Measurements from ENCODE around the gene VWC2L. TPM values are rescaled to one million over a fixed set of nuclear protein-coding genes. Genes with fewer than 3 reads are reported as not detected.
A peak's percentile ranks its signal among the peaks of the same experiment; 100 is the strongest.

Gene VWC2L
- total and polyA plus RNA-seq, 7 experiments from 2014 or later = not detected

- peak overlapping the region in 1 of 10 donors; percentile 7 for H3K4me3 Mint-ChIP-seq
- H3K4me1 Mint-ChIP-seq = peaks cover 0 to 11% (median 9%) of the 10 kb centered on the region in 7 donors
- peaks cover 0 to 8% (median 5%) of the 10 kb centered on the region in 5 donors for H3K27me3 Mint-ChIP-seq
- Histone ChIP-seq H3K4me3 (ENCODE audit: low read length) (no peak overlapping the region), H3K27me3 (ENCODE audit: control insufficient read depth in 2 of 2, insufficient read depth in 2 of 2, low read length in 2 of 2) (no peaks in the 10 kb centered on the region), H3K9me3 (ENCODE audit: control insufficient read depth in 2 of 3, low read length in 3 of 3) (no peaks in the 10 kb centered on the region), H3K4me1 (ENCODE audit: control insufficient read depth in 2 of 2, insufficient read depth in 2 of 2, low read length in 2 of 2) (no peaks in the 10 kb centered on the region), H3K36me3 (ENCODE audit: control insufficient read depth in 2 of 3, insufficient read depth in 3 of 3, low read length in 3 of 3) (no peaks in the 10 kb centered on the region), H3K27ac (ENCODE audit: low read depth, low read length) (no peak overlapping the region)
- DNase-seq = no peak
- ChIA-PET POLR2A (no interaction called here), CTCF (no interaction called here)
- H3K36me3 Mint-ChIP-seq = no peaks in the 10 kb centered on the region
- intact Hi-C loops (cut with micrococcal nuclease) = no loop called here
- no peak for ATAC-seq
- H3K27ac Mint-ChIP-seq = no peak overlapping the region
- H3K9me3 Mint-ChIP-seq = peaks cover 0 to 2% (median 0%) of the 10 kb centered on the region in 11 donors
These were observed 164.2 kb downstream of the VWC2L start for GRCh38 chr2:214575030-214575429.

GRCh38 chr2:214575465-214575864 lies 164.6 kb downstream of the VWC2L start:
- ATAC-seq (no peak), DNase-seq (no peak)
- Mint-ChIP-seq H3K36me3 (no peaks in the 10 kb centered on the region), H3K4me3 (peak overlapping the region in 3 of 10 donors; percentile 7 to 46 (median 39)), H3K27me3 (peaks cover 0 to 8% (median 5%) of the 10 kb centered on the region in 5 donors), H3K27ac (no peak overlapping the region), H3K9me3 (peaks cover 0 to 2% (median 0%) of the 10 kb centered on the region in 11 donors), H3K4me1 (peaks cover 0 to 11% (median 9%) of the 10 kb centered on the region in 7 donors)
- CTCF ChIA-PET = no interaction called here
- POLR2A ChIA-PET = no interaction called here
- no peaks in the 10 kb centered on the region for H3K27me3 ChIP-seq (ENCODE audit: control insufficient read depth in 2 of 2, insufficient read depth in 2 of 2, low read length in 2 of 2)
- no peak overlapping the region for H3K4me3 ChIP-seq (ENCODE audit: low read length)
- H3K4me1 ChIP-seq (ENCODE audit: control insufficient read depth in 2 of 2, insufficient read depth in 2 of 2, low read length in 2 of 2) = no peaks in the 10 kb centered on the region
- H3K9me3 ChIP-seq (ENCODE audit: control insufficient read depth in 2 of 3, low read length in 3 of 3) = no peaks in the 10 kb centered on the region
- H3K36me3 ChIP-seq (ENCODE audit: control insufficient read depth in 2 of 3, insufficient read depth in 3 of 3, low read length in 3 of 3) = no peaks in the 10 kb centered on the region
- no peak overlapping the region for H3K27ac ChIP-seq (ENCODE audit: low read depth, low read length)
- intact Hi-C loops (cut with micrococcal nuclease) = no loop called here

- Histone ChIP-seq H3K9me3 (ENCODE audit: control insufficient read depth in 2 of 3, low read length in 3 of 3) (no peaks in the 10 kb centered on the region), H3K27me3 (ENCODE audit: control insufficient read depth in 2 of 2, insufficient read depth in 2 of 2, low read length in 2 of 2) (no peaks in the 10 kb centered on the region), H3K4me3 (ENCODE audit: low read length) (no peak overlapping the region), H3K36me3 (ENCODE audit: control insufficient read depth in 2 of 3, insufficient read depth in 3 of 3, low read length in 3 of 3) (no peaks in the 10 kb centered on the region), H3K27ac (ENCODE audit: low read depth, low read length) (no peak overlapping the region), H3K4me1 (ENCODE audit: control insufficient read depth in 2 of 2, insufficient read depth in 2 of 2, low read length in 2 of 2) (no peaks in the 10 kb centered on the region)
- H3K27me3 Mint-ChIP-seq = peaks cover 0 to 9% (median 5%) of the 10 kb centered on the region in 5 donors
- ChIA-PET POLR2A (no interaction called here), CTCF (no interaction called here)
- DNase-seq (no peak), ATAC-seq (no peak)
- H3K9me3 Mint-ChIP-seq = peaks cover 0 to 2% (median 0%) of the 10 kb centered on the region in 11 donors
- intact Hi-C loops (cut with micrococcal nuclease) = no loop called here
- no peak overlapping the region for H3K27ac Mint-ChIP-seq
- H3K4me1 Mint-ChIP-seq = peaks cover 0 to 11% (median 9%) of the 10 kb centered on the region in 7 donors
- no peaks in the 10 kb centered on the region for H3K36me3 Mint-ChIP-seq
- no peak overlapping the region for H3K4me3 Mint-ChIP-seq
These were observed 166.9 kb downstream of the VWC2L start for GRCh38 chr2:214577769-214578168.

- no peaks in the 10 kb centered on the region for H3K4me1 ChIP-seq (ENCODE audit: control insufficient read depth in 2 of 2, insufficient read depth in 2 of 2, low read length in 2 of 2)
- Mint-ChIP-seq H3K27ac (no peak overlapping the region), H3K4me1 (peaks cover 0 to 11% (median 9%) of the 10 kb centered on the region in 7 donors), H3K27me3 (peaks cover 0 to 12% (median 5%) of the 10 kb centered on the region in 5 donors), H3K36me3 (no peaks in the 10 kb centered on the region), H3K9me3 (peaks cover 0 to 2% (median 0%) of the 10 kb centered on the region in 11 donors), H3K4me3 (no peak overlapping the region)
- POLR2A ChIA-PET = no interaction called here
- no peak for DNase-seq
- CTCF ChIA-PET = no interaction called here
- no peak overlapping the region for H3K27ac ChIP-seq (ENCODE audit: low read depth, low read length)
- intact Hi-C loops (cut with micrococcal nuclease) = no loop called here
- no peaks in the 10 kb centered on the region for H3K27me3 ChIP-seq (ENCODE audit: control insufficient read depth in 2 of 2, insufficient read depth in 2 of 2, low read length in 2 of 2)
- no peaks in the 10 kb centered on the region for H3K9me3 ChIP-seq (ENCODE audit: control insufficient read depth in 2 of 3, low read length in 3 of 3)
- H3K36me3 ChIP-seq (ENCODE audit: control insufficient read depth in 2 of 3, insufficient read depth in 3 of 3, low read length in 3 of 3) = no peaks in the 10 kb centered on the region
- H3K4me3 ChIP-seq (ENCODE audit: low read length) = no peak overlapping the region
- no peak for ATAC-seq
These were observed 167.6 kb downstream of the VWC2L start for GRCh38 chr2:214578442-214578841.

- ChIA-PET POLR2A (no interaction called here), CTCF (no interaction called here)
- no peak for ATAC-seq
- H3K36me3 Mint-ChIP-seq = no peaks in the 10 kb centered on the region
- H3K27ac Mint-ChIP-seq = no peak overlapping the region
- no peaks in the 10 kb centered on the region for H3K27me3 ChIP-seq (ENCODE audit: control insufficient read depth in 2 of 2, insufficient read depth in 2 of 2, low read length in 2 of 2)
- no peak overlapping the region for H3K4me3 ChIP-seq (ENCODE audit: low read length)
- no peaks in the 10 kb centered on the region for H3K9me3 ChIP-seq (ENCODE audit: control insufficient read depth in 2 of 3, low read length in 3 of 3)
- H3K27ac ChIP-seq (ENCODE audit: low read depth, low read length) = no peak overlapping the region
- intact Hi-C loops (cut with micrococcal nuclease) = no loop called here
- no peak for DNase-seq
- H3K27me3 Mint-ChIP-seq = peaks cover 0 to 17% (median 5%) of the 10 kb centered on the region in 5 donors
- peaks cover 0 to 2% (median 0%) of the 10 kb centered on the region in 11 donors for H3K9me3 Mint-ChIP-seq
- no peaks in the 10 kb centered on the region for H3K36me3 ChIP-seq (ENCODE audit: control insufficient read depth in 2 of 3, insufficient read depth in 3 of 3, low read length in 3 of 3)
- no peak overlapping the region for H3K4me3 Mint-ChIP-seq
- H3K4me1 Mint-ChIP-seq = peaks cover 0 to 11% (median 9%) of the 10 kb centered on the region in 7 donors
- no peaks in the 10 kb centered on the region for H3K4me1 ChIP-seq (ENCODE audit: control insufficient read depth in 2 of 2, insufficient read depth in 2 of 2, low read length in 2 of 2)
These were observed 168.2 kb downstream of the VWC2L start for GRCh38 chr2:214579035-214579434.

GRCh38 chr2:214587442-214587841 lies 176.6 kb downstream of the VWC2L start:
- Histone ChIP-seq H3K9me3 (ENCODE audit: control insufficient read depth in 2 of 3, low read length in 3 of 3) (no peaks in the 10 kb centered on the region), H3K4me1 (ENCODE audit: control insufficient read depth in 2 of 2, insufficient read depth in 2 of 2, low read length in 2 of 2) (no peaks in the 10 kb centered on the region), H3K27ac (ENCODE audit: low read depth, low read length) (no peak overlapping the region), H3K4me3 (ENCODE audit: low read length) (no peak overlapping the region), H3K36me3 (ENCODE audit: control insufficient read depth in 2 of 3, insufficient read depth in 3 of 3, low read length in 3 of 3) (no peaks in the 10 kb centered on the region), H3K27me3 (ENCODE audit: control insufficient read depth in 2 of 2, insufficient read depth in 2 of 2, low read length in 2 of 2) (no peaks in the 10 kb centered on the region)
- no peak overlapping the region for H3K27ac Mint-ChIP-seq
- POLR2A ChIA-PET = no interaction called here
- DNase-seq (no peak), ATAC-seq (no peak)
- H3K4me1 Mint-ChIP-seq = no peaks in the 10 kb centered on the region
- H3K9me3 Mint-ChIP-seq = peaks cover 0 to 6% (median 0%) of the 10 kb centered on the region in 11 donors
- CTCF ChIA-PET = no interaction called here
- H3K4me3 Mint-ChIP-seq = no peak overlapping the region
- no peaks in the 10 kb centered on the region for H3K36me3 Mint-ChIP-seq
- H3K27me3 Mint-ChIP-seq = peaks cover 0 to 9% (median 0%) of the 10 kb centered on the region in 5 donors
- intact Hi-C loops (cut with micrococcal nuclease) = no loop called here

GRCh38 chr2:214591366-214591765 lies 180.5 kb downstream of the VWC2L start:
- no peaks in the 10 kb centered on the region for H3K4me1 ChIP-seq (ENCODE audit: control insufficient read depth in 2 of 2, insufficient read depth in 2 of 2, low read length in 2 of 2)
- no peaks in the 10 kb centered on the region for H3K27me3 ChIP-seq (ENCODE audit: control insufficient read depth in 2 of 2, insufficient read depth in 2 of 2, low read length in 2 of 2)
- H3K27ac ChIP-seq (ENCODE audit: low read depth, low read length) = no peak overlapping the region
- intact Hi-C loops (cut with micrococcal nuclease) = no loop called here
- Mint-ChIP-seq H3K4me1 (no peaks in the 10 kb centered on the region), H3K9me3 (peaks cover 0 to 6% (median 0%) of the 10 kb centered on the region in 11 donors), H3K36me3 (no peaks in the 10 kb centered on the region), H3K27ac (no peak overlapping the region), H3K27me3 (peaks cover 0 to 5% (median 0%) of the 10 kb centered on the region in 5 donors), H3K4me3 (no peak overlapping the region)
- no peak overlapping the region for H3K4me3 ChIP-seq (ENCODE audit: low read length)
- no peaks in the 10 kb centered on the region for H3K36me3 ChIP-seq (ENCODE audit: control insufficient read depth in 2 of 3, insufficient read depth in 3 of 3, low read length in 3 of 3)
- no peaks in the 10 kb centered on the region for H3K9me3 ChIP-seq (ENCODE audit: control insufficient read depth in 2 of 3, low read length in 3 of 3)
- no peak for ATAC-seq
- POLR2A ChIA-PET = no interaction called here
- DNase-seq = no peak
- CTCF ChIA-PET = no interaction called here

All from naive thymus-derived CD4-positive, alpha-beta T cell (primary cell).